Activated CD4-positive, alpha-beta T cell treated with anti-CD3 and anti-CD28 coated beads, Interleukin-2, amount 50 U/mL, for 16 hours (primary cell): ENCODE measurements around the gene RAB6C.
"Not testable (repeated sequence)": the region's sequence is repeated elsewhere in the genome, so short reads cannot be mapped to it uniquely, and the experiment has no call there.

ENCODE experiments used
- DNase-seq: peaks from one replicate; pipeline ENCODE4 v3.0.0-alpha.2; 2020

Gene RAB6C

GRCh38 chr2:129979629-129980155, at the start of gene RAB6C:
Gene RAB6C (plus strand): TSS chr2:129979666. CDS start chr2:129980116, 450 bp downstream.
- peak; percentile 2 for DNase-seq

GRCh38 chr2:129930451-129930850, 49.0 kb upstream of the RAB6C start:
- no peak for DNase-seq

GRCh38 chr2:129933387-129933786, 46.1 kb upstream of the RAB6C start:
- not testable (repeated sequence) for DNase-seq

- DNase-seq: no peak
Measured at GRCh38 chr2:129934044-129934822, 45.2 kb upstream of the RAB6C start.

- no peak for DNase-seq
Measured at GRCh38 chr2:129935118-129935517, 44.3 kb upstream of the RAB6C start.

GRCh38 chr2:129936334-129936934, 43.0 kb upstream of the RAB6C start:
- DNase-seq: peak; percentile 46

- not testable (repeated sequence) for DNase-seq
Measured at GRCh38 chr2:129938850-129939471, 40.5 kb upstream of the RAB6C start.

- not testable (repeated sequence) for DNase-seq
Measured at GRCh38 chr2:129943456-129943855, 36.0 kb upstream of the RAB6C start.

GRCh38 chr2:129945557-129945956, 33.9 kb upstream of the RAB6C start:
- no peak for DNase-seq

GRCh38 chr2:129947712-129948111, 31.8 kb upstream of the RAB6C start:
- not testable (repeated sequence) for DNase-seq

- DNase-seq: not testable (repeated sequence)
Measured at GRCh38 chr2:129956171-129956570, 23.3 kb upstream of the RAB6C start.

GRCh38 chr2:129957891-129958290, 21.6 kb upstream of the RAB6C start:
- DNase-seq: no peak

- not testable (repeated sequence) for DNase-seq
Measured at GRCh38 chr2:129958736-129959135, 20.7 kb upstream of the RAB6C start.

GRCh38 chr2:129968605-129969004, 10.9 kb upstream of the RAB6C start:
- DNase-seq: not testable (repeated sequence)

- no peak for DNase-seq
Measured at GRCh38 chr2:129975016-129975774, 4.3 kb upstream of the RAB6C start.

- DNase-seq: not testable (repeated sequence)
Measured at GRCh38 chr2:129976969-129977368, 2.5 kb upstream of the RAB6C start.

- no peak for DNase-seq
Measured at GRCh38 chr2:129977986-129978385, 1.5 kb upstream of the RAB6C start.

GRCh38 chr2:129980246-129980645, 780 bp downstream of the RAB6C start:
- peak; percentile 18 for DNase-seq

GRCh38 chr2:129981689-129982088, 2.2 kb downstream of the RAB6C start:
- not testable (repeated sequence) for DNase-seq

GRCh38 chr2:129984426-129984825, 5.0 kb downstream of the RAB6C start:
- DNase-seq: no peak

GRCh38 chr2:129992415-129993006, 13.0 kb downstream of the RAB6C start:
- not testable (repeated sequence) for DNase-seq

- not testable (repeated sequence) for DNase-seq
Measured at GRCh38 chr2:129993151-129993550, 13.7 kb downstream of the RAB6C start.
